GM21360 (cell line): ENCODE measurements around the gene SFTPB.
A peak's percentile ranks its signal among the peaks of the same experiment; 100 is the strongest.
"Not testable (repeated sequence)": the region's sequence is repeated elsewhere in the genome, so short reads cannot be mapped to it uniquely, and the experiment has no call there.

Experiments
- ATAC-seq: cut with Tn5 transposase; IDR thresholded peaks from one replicate; pipeline ENCODE4 v1.9.1; 2021; ENCODE audit warnings: mild to moderate bottlenecking, moderate library complexity; ENCODE audit not compliant: unreplicated experiment

The SFTPB gene

GRCh38 chr2:85668009-85668856, at the start of gene SFTPB:
Gene SFTPB, minus strand, starts transcription at chr2:85668199. Its CDS starts 16 bp downstream, at chr2:85668183.
- no peak for ATAC-seq

- no peak for ATAC-seq
These were observed 49.5 kb upstream of the SFTPB start for GRCh38 chr2:85717308-85718008.

GRCh38 chr2:85716346-85716914, 48.4 kb upstream of the SFTPB start:
- no peak for ATAC-seq

- ATAC-seq: no peak
These were observed 46.8 kb upstream of the SFTPB start for GRCh38 chr2:85714841-85715240.

GRCh38 chr2:85714421-85714820, 46.4 kb upstream of the SFTPB start:
- ATAC-seq: not testable (repeated sequence)

- no peak for ATAC-seq
These were observed 45.8 kb upstream of the SFTPB start for GRCh38 chr2:85713836-85714235.

GRCh38 chr2:85712849-85713612, 45.0 kb upstream of the SFTPB start:
- no peak for ATAC-seq

- no peak for ATAC-seq
These were observed 44.3 kb upstream of the SFTPB start for GRCh38 chr2:85712336-85712735.

GRCh38 chr2:85711578-85712060, 43.6 kb upstream of the SFTPB start:
- no peak for ATAC-seq

- no peak for ATAC-seq
These were observed 42.9 kb upstream of the SFTPB start for GRCh38 chr2:85710687-85711577.

GRCh38 chr2:85709401-85709811, 41.4 kb upstream of the SFTPB start:
- no peak for ATAC-seq

- ATAC-seq: no peak
These were observed 40.6 kb upstream of the SFTPB start for GRCh38 chr2:85708641-85709040.

- no peak for ATAC-seq
These were observed 39.3 kb upstream of the SFTPB start for GRCh38 chr2:85707304-85707703.

DNA sequence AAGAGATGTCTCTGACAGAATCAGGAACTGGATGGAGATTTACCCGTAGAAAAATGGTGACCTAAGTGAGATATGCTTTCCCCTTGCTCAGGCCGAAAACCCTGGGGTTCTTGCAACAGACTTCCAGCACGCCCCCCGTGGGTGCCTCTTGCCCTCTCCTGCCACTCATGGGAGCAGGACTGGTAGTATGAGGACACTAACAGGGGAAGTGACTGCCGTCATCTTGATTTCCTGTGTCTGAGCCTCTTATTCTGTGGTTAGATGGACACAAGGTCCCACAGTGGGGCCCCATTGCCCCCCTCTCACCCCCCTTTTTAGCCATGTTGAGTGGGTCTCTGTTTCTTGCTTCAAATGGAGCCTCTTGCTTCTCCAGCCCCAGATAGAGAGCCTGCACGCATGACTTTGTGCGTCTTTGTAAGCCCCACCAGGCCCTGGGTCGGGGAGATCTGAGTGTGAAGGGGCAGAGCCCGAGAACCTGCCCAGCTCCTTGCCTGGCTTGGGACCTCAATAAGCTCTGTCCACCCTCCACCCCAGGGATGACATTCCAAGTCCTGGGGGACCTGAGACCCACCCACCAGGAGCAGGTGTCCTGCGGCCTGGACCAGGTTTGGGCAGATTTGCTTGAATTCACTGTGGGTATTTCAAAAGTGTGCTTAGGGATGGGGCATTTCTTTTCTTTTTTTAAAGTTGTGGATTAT, 38.7 kb upstream of the SFTPB start:
- no peak for ATAC-seq

GRCh38 chr2:85706063-85706462, 38.1 kb upstream of the SFTPB start:
- no peak for ATAC-seq

- ATAC-seq: no peak
These were observed 37.7 kb upstream of the SFTPB start for GRCh38 chr2:85705680-85706039.

DNA sequence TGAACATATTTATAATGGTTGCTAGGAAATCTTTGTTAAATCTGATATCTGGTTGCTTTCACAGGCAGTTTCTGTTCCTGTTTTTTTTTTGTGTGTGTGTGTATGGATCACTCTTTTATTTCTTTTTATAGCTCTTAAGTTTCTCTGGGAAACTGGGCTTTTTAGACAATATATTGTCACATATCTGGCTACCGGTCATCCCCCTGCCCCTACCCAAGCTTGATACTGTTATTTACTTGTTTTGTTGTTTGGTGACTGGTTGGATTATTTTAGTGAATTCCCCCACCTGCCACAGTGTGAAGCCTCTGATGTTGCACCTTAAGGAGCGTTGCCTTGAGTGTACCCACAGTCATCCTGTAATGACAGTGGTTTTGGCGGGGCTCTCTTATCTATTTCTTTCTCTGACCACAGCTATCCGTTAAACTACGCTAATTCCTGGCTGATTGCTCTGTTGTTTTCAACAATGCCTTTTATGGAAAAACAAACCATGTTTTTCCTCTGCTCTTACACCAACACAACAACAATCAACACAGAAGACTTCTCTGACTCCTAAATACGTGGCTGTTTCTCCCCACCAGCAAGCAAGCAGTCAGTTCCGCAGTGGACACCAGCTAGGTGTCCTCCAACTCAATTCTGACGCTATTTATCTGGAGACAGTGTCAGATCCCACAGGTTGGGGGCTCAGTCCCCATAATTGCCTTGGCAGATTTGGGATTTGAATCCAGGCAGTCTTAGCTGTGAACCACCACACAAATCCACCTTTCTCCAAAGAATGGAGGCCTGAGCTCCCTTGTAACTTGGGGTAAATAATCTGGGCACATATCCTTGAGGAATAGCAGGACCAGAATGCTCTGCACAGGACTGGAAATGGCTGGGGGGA, 37.0 kb upstream of the SFTPB start:
- peak; percentile 48 for ATAC-seq

DNA sequence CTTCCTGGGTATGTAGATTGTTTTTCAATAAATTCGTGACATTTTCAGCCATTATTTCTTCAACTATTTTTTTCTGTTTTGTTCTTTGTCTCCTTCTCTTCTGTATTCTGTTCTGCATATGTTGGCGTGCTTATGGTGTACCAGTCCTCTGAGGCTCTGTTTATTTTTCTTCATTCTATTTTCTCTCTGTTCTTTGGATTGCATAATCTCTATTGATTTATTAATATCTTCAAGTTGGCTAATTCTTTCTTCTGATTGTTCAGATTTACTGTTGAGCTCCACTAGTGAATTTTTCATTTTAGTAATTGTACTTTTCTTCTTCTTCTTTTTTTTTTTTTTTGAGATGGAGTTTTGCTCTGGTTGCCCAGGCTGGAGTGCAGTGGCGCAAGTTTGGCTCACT, 36.0 kb upstream of the SFTPB start:
- no peak for ATAC-seq
